NCI-H1930 (cell line): ENCODE data around the gene TSPEAR.

ENCODE experiments used
- DNase-seq, 2 experiments: peaks; one replicate each; lab custom pipeline; 2025; lab: John Stamatoyannopoulos, UW

TSPEAR gene

DNA sequence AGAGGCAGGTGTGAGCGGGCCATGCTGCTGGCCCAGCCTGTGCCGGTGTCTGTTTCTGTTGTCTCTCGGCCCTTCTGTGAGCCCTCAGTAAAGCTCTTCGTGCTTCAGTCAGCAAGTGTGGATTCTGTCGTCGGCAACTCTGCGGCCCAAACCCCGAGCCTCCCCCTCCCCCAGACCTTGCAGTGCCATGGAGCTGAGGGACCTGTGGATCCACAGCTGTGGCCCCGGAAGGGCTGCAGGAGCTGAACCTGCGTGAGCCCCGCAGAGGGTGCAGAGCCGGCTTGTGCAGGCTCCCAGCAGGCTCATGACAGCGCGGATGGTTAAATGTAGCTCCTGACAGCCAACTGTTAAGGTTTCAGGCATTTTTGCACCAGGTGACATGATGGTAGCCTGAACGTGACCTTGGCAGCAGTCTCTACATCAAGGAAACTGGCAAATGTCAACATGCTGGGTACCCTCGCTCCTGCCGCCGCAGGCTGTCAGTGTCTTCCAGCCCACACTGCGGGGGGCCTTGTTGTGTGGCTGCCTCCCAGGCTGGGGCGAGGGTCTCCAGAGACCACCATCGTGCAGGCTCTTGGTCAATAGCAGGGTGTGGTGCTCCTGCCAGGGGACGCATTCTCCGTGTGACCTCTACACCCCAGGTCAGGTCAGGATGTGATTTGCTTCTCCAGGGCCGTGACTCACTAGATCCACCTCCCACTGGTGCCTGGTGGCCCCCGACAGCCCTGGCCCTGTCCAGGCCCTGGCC lies 249.1 kb downstream of the TSPEAR start:
- DNase-seq: no peak

DNA sequence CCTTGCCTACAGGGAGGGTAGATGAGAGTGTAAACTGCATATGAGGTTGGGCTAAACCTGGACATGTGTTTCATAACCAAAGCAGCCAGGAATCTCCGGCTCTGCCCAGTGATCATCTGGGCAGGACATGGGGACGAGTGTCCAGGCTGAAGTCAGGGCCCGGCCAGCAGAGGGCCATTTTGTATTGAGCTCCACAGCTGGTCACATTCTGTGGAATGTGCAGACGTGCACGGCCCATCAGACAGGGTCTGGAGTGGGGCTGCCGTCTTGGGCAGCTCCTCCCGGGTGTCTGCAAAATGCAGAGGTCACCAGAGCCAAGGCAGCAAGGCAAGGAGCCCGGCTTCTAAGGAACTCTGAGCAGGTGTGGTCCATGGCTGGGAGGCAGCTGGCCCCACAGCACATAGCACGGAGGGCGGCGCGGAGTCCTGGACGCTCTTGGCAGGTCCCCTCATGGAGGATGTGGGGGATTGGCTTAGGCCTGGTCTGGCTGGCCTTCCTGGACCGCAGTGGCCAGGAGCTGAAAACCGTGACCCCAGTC lies 249.8 kb downstream of the TSPEAR start:
- no peak for DNase-seq

DNA sequence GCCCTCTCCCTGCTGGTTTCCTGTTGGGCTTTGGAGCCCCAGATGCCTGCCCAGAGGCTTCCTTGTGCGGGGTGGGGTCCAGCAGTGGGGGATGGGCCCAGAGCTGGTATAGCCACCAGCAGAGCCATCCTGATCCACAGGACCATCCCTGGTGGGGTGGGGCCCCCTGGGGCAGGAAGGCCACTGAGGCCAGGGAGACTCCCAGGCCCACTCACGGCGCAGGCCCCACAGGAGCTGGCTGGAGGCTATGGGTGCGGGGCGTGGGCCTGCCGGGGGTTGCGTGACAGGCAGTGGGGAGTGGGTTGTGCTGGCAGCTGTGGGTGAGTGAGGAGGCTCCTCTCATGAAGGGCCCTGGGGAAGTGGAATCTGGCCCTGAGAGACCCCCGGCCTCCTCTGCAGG lies 250.4 kb downstream of the TSPEAR start:
- no peak for DNase-seq

DNA sequence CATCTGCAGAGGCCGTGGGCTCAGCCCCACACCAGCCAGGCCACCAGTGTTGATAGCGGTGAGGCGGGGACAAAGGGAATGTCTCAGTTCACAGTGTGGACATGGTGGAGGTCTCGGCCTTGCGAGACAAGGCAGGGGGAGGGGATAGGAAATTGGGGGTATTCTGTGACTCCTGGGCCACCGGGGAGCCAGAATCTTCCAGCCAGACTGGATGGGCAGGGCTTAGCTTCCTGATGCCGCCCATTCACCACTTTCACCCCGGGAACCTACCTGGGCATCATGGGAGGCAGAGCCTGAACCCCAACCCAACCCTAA lies 251.0 kb downstream of the TSPEAR start:
- DNase-seq: no peak

DNA sequence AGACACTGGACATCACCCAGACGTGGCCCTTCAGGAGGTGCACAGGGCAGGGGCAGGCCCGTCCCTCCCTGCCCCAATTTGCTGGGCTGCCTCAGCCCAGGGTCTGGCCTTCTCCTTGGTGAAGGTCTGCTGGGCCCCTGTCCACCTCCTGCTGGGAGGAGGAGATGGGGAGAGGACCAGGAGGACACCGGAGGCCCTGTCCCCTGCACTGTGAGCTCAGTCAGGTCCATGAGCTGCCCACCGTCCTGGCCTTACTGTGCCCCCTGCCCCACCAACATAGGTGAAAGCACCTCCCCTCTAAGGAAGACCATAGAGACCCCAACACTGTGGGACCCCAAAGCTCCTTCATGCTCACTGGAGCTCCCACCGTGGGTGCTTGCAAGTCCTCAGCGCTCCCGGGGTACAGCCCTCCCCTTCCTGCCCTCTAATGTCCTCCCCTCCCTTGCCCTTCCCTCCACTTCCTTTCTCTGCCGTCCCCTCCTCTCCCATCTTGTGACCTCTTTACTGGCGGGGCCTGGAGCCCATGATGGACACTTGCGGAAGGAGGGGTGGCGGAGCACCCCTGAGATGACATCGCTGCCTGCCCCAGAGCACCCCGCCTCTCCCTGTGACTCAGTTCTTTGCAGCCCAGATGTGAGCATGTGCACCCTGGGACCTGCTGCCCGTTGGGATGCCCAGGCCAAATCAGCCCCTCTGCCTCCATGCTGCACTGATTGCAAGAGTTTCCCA lies 251.5 kb downstream of the TSPEAR start:
- DNase-seq: no peak

DNA sequence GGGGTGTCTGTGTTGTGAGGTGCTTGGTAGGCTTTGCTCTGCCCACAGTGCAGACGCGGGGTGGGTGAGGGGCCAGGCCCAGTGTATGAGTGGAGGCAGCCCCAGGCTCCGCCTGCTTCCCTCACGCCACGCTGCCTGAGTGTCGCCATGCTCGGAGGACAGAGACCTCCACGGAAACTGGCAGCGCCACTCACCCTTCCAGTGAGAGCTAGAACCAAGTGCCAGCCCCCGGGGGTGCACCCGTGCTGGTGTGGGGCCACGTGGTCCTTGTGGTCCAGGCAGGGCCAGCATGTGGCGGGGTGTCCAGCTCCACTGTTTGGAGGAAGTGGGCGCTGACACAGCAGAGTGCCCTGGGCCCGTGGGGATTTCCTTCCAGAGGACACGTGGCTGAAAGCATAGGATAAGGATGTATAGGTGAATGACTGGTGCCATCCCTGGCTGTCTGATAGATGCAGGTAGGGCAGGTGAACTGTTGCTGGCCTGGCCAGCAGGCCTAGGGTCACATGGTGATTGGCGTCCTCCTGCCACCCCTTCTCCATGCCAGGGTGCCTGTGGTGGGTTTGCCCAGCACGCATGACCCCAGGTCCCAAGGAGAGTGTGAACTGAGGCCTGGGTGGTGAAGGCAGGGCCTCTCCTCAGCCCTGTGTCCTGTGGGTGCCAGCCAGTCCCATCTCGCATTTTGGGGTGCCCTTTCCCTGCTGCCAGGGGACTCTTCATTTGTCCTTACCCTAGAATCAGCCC lies 252.2 kb downstream of the TSPEAR start:
- DNase-seq: no peak

DNA sequence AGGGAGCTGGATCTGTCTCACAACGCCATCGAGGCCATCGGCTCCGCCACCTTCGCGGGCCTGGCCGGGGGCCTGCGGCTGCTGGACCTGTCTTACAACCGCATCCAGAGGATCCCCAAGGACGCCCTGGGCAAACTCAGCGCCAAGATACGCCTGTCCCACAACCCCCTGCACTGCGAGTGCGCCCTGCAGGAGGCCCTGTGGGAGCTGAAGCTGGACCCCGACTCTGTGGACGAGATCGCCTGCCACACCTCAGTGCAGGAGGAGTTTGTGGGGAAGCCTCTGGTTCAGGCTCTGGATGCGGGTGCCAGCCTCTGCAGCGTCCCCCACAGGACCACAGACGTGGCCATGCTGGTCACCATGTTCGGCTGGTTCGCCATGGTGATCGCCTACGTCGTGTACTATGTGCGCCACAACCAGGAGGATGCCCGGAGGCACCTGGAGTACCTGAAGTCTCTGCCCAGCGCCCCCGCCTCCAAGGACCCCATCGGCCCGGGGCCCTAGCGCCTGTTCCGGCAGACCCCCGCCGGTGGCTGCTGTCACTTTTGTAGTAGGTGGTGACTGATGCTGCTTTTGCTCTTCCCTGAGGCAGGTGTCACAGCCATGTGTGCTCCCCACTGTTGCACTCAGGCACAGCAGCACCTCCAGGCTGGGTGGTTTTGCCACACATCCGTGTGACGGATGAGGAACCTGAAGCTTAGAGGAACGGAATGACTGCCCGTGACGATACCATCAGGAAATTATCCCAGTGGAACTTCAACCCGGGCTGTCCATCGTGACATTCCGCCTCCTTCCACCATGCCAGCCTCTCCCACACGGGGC lies 254.2 kb downstream of the TSPEAR start:
- DNase-seq: no peak

DNA sequence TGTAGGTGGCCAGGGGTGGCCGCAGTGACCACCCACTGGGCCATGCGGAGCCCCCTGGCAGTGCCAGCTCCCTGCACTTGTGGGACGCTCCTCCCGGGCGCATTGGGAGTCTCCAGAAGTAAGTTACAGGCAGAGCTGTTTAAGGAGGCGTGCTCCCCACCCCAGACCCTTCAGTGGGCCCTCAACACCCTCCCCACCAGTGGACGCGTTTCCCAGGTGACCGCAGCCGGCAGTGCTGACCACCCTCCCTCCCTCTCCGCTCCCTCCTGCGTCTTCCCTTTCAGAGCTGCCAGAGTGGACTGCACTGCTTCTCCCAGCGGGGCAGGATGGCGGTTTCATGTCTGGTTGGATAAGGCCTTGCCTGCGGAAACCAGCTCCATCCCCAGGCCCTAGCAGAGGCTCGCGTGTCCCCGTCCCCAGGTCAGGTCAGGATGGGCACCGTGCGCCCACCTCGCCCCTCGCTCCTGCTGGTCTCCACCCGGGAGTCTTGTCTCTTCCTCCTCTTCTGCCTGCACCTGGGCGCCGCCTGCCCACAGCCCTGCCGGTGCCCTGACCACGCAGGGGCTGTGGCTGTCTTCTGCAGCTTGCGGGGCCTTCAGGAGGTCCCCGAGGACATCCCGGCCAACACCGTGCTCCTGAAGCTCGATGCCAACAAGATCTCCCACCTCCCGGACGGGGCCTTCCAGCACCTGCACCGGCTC lies 255.0 kb downstream of the TSPEAR start:
- no peak for DNase-seq

DNA sequence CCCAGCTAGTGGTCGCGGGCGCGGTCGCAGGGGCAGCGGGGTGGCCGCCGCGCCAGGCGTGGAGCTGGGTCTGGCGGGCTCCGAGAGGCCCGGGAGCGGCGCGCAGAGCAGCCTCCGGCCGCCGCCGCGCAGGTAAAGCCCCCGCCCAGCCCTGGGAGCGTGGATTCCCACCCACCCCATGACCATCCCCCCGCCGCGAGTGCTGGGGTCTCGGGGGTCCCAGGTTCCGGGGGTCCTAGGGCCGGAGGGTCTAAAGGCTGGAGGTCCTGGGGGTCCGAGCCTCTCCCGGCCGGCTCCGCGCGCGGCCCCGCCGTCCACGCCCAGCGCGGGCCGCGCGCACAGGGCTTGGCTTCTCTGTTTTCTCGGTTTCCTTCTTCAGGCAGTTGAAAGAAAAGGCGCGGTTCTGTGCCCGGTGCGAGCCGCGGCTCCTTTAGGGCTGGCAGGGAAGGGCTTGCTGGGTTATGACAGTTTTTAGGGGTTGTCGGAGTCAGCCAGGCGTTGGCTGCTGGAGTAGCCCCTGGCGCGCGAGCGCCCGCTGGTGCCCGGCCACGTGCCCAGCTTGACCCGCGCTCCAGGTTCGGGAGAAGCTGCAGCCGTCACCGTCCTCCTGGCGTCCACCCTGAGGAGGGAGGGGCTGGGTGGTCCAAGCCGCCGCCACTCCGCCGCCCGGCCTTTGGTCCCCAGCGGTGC lies 255.7 kb downstream of the TSPEAR start:
- DNase-seq: peak in 1 of 2 experiments; percentile 12

DNA sequence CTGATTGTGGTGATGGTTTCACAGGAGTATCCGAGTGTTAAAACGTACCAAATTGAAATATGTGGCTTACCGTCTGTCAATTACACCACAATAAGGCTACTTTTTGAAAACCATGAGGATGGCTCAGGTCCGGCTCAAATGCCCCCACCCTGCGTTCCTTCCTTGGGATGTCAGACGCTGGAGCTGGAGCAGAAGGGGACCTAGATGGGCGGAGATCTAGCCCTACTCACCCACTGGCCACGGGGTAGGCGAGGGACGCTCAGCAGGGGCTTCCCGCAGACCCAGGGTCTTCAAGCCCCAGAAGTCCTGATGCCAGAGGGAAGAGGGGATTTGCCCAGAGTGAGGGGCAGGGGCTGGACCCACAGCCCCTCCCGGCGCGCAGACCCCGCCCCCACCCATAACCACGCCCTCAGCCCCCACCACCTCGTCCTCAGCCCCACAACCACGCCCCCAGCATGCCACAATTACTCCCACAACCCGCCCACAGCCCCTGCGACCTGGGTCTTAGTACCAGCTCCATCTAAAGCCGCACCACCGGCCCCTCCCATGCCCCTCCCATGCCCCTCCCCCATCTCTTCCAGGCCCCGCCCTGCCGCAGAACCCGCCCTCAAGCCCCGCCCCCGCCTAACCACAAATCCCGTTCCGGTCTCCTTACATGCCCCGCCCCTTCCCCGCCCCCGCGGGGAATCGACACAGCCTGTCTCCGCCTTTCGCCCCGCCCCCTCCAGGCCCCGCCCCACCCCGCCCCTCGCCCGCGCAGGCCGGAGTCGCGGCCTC lies 256.4 kb downstream of the TSPEAR start, which contains the start of gene LRRC3:
TSS of gene LRRC3 (plus strand) at position 764 of the 777 bp plus-strand sequence. CDS start 1,135 bp downstream, outside the sequence.
- DNase-seq: peak; percentile 76 to 79

DNA sequence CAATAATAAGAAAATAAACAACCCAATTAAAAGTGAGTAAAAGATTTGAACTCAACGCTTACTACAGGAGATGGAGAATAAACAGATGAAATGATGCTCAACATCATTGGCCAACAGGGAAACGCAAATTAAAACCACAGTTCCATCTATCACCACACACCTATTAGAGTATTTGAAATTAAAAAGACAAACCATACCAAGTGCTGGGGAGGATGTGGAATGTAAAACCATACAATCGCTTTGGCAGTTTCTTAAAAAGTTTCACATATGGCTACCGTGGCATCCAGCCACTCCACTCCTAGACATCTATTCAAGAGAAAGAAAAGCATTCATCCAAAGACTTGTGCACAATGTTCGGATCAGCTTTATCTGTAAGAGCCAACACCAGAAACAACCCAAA lies 257.3 kb downstream of the TSPEAR start:
- DNase-seq: no peak

DNA sequence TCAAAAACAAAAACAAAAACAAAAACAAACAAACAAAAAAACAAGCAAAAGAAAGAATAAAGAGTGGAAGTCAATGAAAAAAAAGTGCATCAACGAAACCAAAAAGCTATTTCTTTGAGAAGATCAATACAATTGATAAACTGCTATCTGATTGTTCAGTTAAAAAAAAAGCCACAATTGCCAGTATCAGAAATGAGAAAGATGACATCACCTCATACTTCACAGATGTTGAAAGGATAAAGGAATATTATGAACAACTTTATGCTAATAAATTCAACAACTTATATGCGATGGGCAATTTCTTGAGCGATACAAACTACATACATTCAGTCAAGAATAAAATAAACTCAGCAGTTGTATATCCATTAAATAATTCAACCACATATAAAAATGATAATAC lies 258.3 kb downstream of the TSPEAR start:
- DNase-seq: no peak

DNA sequence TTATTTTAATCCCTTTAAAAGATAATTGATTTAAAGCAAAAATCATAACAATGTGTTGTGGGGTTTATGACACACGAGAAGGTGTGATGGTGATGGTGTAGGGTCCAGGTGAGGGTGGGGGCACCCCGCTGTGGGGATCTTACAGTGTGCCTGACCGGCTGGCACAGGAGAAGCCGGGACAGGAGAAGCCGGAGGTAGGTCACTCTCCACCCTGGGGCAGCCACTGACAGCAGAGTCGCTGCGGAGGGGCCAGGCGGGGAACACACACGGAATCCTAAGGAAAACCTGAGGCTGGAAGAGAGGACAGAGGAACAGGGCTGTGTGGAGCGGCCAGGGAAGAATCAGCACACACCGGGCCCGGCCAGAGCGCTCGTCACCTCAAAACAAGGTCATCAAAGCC lies 260.4 kb downstream of the TSPEAR start:
- no peak for DNase-seq

DNA sequence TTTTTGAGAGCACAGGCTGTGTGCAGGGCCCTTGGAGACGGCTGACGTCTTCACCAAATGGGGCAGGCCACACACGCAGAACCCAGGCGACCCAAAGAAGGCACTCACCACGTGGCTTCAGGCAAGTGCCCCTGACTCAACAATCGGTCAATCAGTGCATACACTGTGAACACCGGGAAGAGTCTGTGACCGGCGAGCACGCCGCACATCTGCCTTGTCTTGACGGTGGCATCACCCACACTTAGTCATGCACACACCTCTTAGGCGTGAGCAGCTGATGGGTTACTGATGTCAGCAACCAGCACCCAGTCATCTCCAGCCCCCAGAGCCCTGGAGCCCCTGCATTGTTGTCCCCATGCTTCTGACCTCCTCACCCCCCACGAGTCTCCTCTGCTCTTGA lies 261.0 kb downstream of the TSPEAR start:
- no peak for DNase-seq

DNA sequence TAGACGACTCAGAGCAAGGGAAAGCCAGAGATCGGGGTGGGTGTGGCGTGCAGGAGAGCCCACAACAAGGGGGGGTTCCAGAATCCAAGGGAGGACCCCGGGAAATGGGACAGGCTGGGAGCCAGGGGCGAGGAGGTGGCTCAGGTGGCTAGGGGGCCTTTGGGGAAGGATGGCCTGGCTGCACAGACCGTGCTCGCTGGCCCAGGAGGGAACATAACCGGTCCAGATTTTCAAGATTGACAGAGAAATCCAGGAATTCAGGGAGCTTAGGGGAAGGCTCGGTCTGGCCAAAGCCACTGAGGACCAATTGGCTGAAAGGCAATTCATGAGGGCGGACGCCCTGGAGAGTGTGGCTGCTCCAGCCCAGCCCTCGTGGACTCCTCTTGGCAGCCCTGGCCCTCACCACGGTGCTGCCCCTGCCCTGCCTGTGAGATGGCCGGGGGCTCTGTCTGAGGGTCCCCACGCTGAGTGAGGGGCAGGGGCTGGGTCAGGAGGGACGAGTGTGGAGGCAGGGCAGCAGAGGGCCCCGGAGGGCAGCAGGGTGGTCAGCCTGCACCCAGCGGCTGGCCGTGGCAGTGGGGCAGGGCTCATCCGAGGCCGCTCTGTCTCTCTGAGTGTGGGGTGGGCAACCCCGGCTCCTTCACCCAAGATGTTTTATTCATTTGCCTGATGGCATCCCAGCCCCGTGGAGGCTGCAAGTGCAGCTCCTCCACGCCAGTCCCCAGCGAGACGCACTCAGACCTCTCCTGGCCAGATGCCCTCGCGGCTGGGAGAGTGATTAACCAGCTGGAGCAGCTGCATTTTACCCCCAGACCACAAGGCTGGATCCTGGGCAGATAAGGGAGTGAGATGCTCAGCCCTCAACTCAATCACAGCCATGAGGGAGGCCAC lies 261.7 kb downstream of the TSPEAR start:
- DNase-seq: no peak

DNA sequence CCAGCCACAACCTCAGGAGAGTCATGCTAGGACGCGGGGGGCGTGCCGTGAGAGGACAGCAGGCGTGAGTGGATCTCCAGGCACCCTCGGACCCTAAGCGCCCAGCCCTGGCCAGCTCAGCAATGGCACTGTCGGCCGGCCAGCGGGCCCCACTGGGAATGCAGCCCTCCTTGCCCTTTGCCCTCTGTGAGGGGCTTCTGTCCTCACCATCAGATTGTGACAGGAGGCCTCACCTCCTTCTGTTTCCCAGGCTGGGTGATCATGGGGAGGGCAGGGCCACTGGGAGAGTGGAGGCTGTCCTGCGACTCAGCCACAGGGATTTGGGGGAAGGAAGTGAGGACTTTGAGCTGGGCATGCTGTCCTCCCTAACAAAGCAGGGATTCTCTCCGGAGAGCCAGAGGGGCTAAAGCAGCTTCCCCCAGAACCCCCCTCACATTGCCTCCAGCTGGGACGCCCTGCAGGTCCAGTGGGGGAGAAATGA lies 262.7 kb downstream of the TSPEAR start:
- DNase-seq: no peak
